Gastrocnemius medialis (tissue), 4 donors: ENCODE results near the gene ATP5F1D. TPM values are rescaled to one million over a fixed set of nuclear protein-coding genes. Genes with fewer than 3 reads are reported as not detected.

Source experiments
- ATAC-seq, 2 donors: fragments of 150-250 bp; one replicate each; pipeline ENCODE4 v1.9.1; 2016
- DNase-seq, 2 donors: peaks; one replicate each; pipeline ENCODE4 v3.0.0-alpha.2; 2019
- H3K27ac ChIP-seq, 4 donors: fragments of 200-600 bp; sonication (generic); 1 replicate in 1 of 4; 2 replicates in 3 of 4; pipeline ENCODE4 v1.5.1; 2016 to 2018; ENCODE audit warnings: mild to moderate bottlenecking in 2 of 4, moderate library complexity in 1 of 4
- H3K27me3 ChIP-seq, 3 donors: fragments of 200-600 bp; sonication (generic) in 2 of 3; 1 replicate in 1 of 3; 2 replicates in 2 of 3; pipeline versions ENCODE4 v1.5.1 to v1.6.0; 2016 to 2019; ENCODE audit warnings: mild to moderate bottlenecking in 1 of 3, moderate library complexity in 1 of 3
- H3K36me3 ChIP-seq, 2 donors: fragments of 200-600 bp; sonication (generic) in 1 of 2; one replicate each; pipeline ENCODE4 v1.5.1; 2017 to 2018
- H3K4me1 ChIP-seq, 2 donors: fragments of 200-600 bp; sonication (generic) in 1 of 2; one replicate each; pipeline ENCODE4 v1.5.1; 2016 to 2017; ENCODE audit warnings: mild to moderate bottlenecking in 2 of 2
- H3K4me3 ChIP-seq, 4 donors: fragments of 200-600 bp; sonication (generic) in 3 of 4; 1 replicate in 1 of 4; 2 replicates in 3 of 4; pipeline ENCODE4 v1.5.1; 2016 to 2019; ENCODE audit warnings: mild to moderate bottlenecking in 2 of 4
- H3K9me3 ChIP-seq, 3 donors: fragments of 200-600 bp; sonication (generic) in 2 of 3; 1 replicate in 1 of 3; 2 replicates in 2 of 3; pipeline ENCODE4 v1.5.1; 2016 to 2019
- POLR2A ChIP-seq, 2 donors: fragments of 450-650 bp; IDR thresholded peaks; one replicate each; pipeline ENCODE4 v1.6.1; 2017; ENCODE audit warnings: antibody characterized with exemption in 2 of 2, mild to moderate bottlenecking in 2 of 2, moderate library complexity in 2 of 2
- in situ Hi-C, 4 donors: fragments of 200-750 bp; cut with MboI; loops; one replicate each; pipeline versions ENCODE4 v1.15.0 to v1.8.0; 2017; ENCODE audit warnings: low sequenced_read_pairs in 4 of 4
- intact Hi-C: fragments of 100-400 bp; cut with DNase I; formaldehyde crosslinking; loops from one replicate; pipeline ENCODE4 v1.15.1; 2023; ENCODE audit warnings: low total_unique reads
- total RNA-seq, 4 donors: library from RNA; depleted of rRNA; stranded (reverse); fragments of >200 nt; gene quantifications; one replicate each; pipeline versions ENCODE4 v1.1.0 to v1.2.3, GENCODE V29; 2016
- TF ChIP-seq, protein P1 (sequence below), 5 experiments: fragments of 450-650 bp in 3 of 5; fragments of 200-600 bp in 2 of 5; sonication (generic) in 2 of 5; IDR thresholded peaks in 4 of 5; conservative IDR thresholded peaks in 1 of 5; 1 replicate in 4 of 5; 2 replicates in 1 of 5; pipeline ENCODE4 v1.5.1; 2016 to 2019; ENCODE audit warnings: antibody characterized with exemption in 5 of 5, mild to moderate bottlenecking in 3 of 5, moderate library complexity in 3 of 5

ATP5F1D gene
- total RNA-seq, 4 donors from 2014 or later, result 189 to 442 (median 273) TPM

DNA sequence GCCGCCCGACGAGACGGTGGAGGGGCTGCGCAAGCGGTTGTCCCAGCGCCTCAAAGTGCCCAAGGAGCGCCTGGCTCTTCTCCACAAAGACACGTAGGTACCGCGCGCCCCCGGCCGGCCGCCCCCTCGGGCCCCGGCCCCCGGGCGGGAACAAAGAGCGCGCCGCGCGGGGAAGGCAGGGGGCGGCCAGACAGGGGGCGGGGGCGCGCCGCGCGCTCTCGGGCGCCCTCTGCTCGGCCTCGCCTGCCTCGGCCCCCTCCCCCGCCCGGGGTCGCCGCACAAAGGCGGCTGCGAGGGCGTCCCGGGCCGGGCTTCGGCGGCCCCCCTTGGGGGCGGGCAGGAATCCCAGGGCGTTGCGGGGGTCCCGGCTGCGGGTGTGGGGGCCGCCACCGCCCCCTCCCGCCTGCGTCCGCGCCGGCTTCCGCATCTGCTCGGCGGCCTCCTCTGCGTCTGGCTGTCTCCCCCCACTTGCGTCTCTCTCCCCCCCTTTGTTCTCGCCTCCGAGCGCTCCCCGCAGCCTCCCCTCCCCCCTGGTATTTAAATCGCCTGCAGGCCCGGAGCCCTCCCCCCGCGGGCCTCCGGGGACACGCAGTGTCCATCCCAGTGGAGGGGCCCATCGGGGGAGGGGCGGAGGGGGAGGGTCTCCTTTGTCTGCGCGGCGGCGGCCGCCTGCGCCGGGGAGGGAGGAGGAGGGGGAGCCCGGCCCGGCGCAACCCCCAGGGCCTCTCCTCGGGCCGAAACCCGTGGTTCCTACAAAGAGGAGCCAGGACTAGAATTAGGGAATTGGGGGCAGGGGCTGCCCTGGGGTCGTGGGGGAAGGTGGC is 9.1 kb downstream of the ATP5F1D start:
- in situ Hi-C loops (no loop called here), intact Hi-C loops (no loop called here)
- Histone ChIP-seq H3K4me3 (peak overlapping the region; percentile 69 to 85 (median 84)), H3K4me1 (peaks cover 48 to 66% of the 10 kb centered on the region in 2 donors), H3K9me3 (no peaks in the 10 kb centered on the region), H3K27me3 (no peaks in the 10 kb centered on the region), H3K36me3 (peaks cover 0 to 29% of the 10 kb centered on the region in 2 donors), H3K27ac (peak overlapping the region; percentile 94 to 99 (median 96))
- no peak for ATAC-seq
- peak in 1 of 2 donors; percentile 59 for DNase-seq
- no peak for TF ChIP-seq POLR2A (IDR thresholded peaks at IDR 0.05)
- TF ChIP-seq, protein P1, sequence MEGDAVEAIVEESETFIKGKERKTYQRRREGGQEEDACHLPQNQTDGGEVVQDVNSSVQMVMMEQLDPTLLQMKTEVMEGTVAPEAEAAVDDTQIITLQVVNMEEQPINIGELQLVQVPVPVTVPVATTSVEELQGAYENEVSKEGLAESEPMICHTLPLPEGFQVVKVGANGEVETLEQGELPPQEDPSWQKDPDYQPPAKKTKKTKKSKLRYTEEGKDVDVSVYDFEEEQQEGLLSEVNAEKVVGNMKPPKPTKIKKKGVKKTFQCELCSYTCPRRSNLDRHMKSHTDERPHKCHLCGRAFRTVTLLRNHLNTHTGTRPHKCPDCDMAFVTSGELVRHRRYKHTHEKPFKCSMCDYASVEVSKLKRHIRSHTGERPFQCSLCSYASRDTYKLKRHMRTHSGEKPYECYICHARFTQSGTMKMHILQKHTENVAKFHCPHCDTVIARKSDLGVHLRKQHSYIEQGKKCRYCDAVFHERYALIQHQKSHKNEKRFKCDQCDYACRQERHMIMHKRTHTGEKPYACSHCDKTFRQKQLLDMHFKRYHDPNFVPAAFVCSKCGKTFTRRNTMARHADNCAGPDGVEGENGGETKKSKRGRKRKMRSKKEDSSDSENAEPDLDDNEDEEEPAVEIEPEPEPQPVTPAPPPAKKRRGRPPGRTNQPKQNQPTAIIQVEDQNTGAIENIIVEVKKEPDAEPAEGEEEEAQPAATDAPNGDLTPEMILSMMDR (IDR thresholded peaks at IDR 0.05 in 4 of 5, conservative IDR thresholded peaks at IDR 0.05 in 1 of 5), result no peak

DNA sequence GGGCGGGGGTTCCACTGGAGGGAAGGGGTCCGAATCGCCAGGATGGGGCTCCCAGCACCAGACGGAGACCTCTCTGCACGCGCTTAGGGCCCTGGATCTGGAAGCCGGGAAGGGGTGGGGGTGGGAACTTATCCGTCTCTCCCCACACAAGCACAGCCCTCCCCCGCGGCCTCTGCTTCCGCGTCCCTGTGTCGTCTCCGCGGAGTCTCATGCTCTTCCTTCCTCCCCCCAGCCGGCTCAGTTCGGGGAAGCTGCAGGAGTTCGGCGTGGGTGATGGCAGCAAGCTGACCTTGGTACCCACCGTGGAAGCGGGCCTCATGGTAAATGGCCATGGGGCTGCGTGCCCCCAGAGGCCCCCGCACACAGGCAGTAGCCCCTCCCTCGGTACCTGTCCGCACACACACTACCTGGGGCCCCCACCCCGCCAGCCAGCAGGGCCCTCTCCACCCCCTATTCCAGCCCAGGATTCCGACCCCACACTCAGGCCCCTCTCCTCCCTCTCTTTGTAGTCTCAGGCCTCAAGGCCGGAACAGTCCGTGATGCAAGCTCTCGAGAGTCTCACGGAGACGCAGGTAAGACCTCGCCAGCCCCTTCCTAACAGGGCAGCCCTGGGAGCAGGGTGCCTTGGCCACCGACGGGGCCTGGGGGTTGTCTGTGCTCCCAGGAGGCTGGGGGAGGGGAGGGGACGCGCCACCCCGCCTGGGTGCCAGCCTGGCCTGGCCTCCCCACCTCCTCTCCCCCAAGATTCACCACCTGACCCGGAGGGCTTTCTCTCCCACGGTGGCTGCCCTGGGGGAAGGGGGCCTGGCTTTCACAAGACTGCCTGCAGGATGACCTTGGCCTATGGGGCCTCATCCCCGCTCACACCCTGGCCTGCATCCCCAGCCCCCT is 10.0 kb downstream of the ATP5F1D start:
- H3K36me3 ChIP-seq, result peaks cover 0 to 38% of the 10 kb centered on the region in 2 donors
- H3K27ac ChIP-seq, result peak overlapping the region; percentile 94 to 99 (median 96)
- H3K4me3 ChIP-seq, result peak overlapping the region; percentile 69 to 85 (median 84)
- intact Hi-C loops, result no loop called here
- peaks cover 48 to 64% of the 10 kb centered on the region in 2 donors for H3K4me1 ChIP-seq
- TF ChIP-seq, protein P1 (IDR thresholded peaks at IDR 0.05 in 4 of 5, conservative IDR thresholded peaks at IDR 0.05 in 1 of 5), result no peak
- TF ChIP-seq POLR2A (IDR thresholded peaks at IDR 0.05), result peak in 1 of 2 donors; percentile 24
- in situ Hi-C loops, result no loop called here
- DNase-seq (peak; percentile 61 to 79), ATAC-seq (no peak)
- H3K9me3 ChIP-seq, result no peaks in the 10 kb centered on the region
- no peaks in the 10 kb centered on the region for H3K27me3 ChIP-seq

GRCh38 chr19:1252221-1252820 is 10.8 kb downstream of the ATP5F1D start:
- peak; percentile 1 to 11 for ATAC-seq
- peak overlapping the region; percentile 94 to 99 (median 96) for H3K27ac ChIP-seq
- in situ Hi-C loops (no loop called here), intact Hi-C loops (no loop called here)
- H3K4me1 ChIP-seq, result peaks cover 40 to 58% of the 10 kb centered on the region in 2 donors
- no peaks in the 10 kb centered on the region for H3K27me3 ChIP-seq
- peaks cover 0 to 46% of the 10 kb centered on the region in 2 donors for H3K36me3 ChIP-seq
- DNase-seq, result peak; percentile 80 to 93
- peak overlapping the region; percentile 69 to 85 (median 84) for H3K4me3 ChIP-seq
- TF ChIP-seq, protein P1 (IDR thresholded peaks at IDR 0.05 in 4 of 5, conservative IDR thresholded peaks at IDR 0.05 in 1 of 5), result no peak
- TF ChIP-seq POLR2A (IDR thresholded peaks at IDR 0.05), result peak in 1 of 2 donors; percentile 5
- H3K9me3 ChIP-seq, result no peaks in the 10 kb centered on the region

DNA sequence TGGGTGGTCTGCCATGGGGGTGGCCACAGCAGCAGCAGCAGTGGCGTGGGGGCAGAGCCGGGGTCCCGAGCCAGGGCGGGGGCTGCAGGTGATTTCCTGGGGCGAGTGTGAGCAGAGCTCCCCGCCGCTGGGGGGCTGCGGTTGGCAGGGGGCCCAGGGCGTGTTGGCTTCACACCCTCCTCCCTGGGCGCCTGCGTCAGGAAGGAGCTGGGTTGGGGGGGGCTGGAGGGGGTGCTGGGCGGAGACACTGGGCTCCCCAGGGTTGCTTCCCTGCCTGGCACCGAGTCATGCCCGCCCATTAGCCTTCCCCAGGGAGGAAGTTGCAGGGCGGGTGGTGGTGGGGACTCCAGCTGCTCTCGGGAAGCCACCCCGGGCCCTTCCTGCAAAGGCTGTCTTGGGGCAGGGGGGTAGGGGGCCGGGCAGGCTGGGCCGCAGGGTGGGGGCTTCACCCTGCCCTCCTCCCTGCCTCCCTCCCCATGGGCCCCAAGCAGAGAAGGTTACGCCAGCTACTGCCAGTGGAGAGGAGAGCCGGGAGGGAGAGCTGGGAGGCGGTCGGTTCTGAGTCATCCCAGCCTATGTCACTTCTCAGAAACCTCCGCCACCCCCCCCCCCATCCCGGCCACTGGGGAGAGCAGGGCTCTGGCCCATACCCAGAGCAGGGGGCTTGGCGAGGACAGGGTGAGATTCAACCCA is 11.4 kb downstream of the ATP5F1D start:
- peak; percentile 25 to 29 for ATAC-seq
- H3K4me1 ChIP-seq, result peaks cover 41 to 52% of the 10 kb centered on the region in 2 donors

More for the DNA sequence above, 11.4 kb downstream of the ATP5F1D start:
- no peaks in the 10 kb centered on the region for H3K27me3 ChIP-seq
- H3K27ac ChIP-seq, result peak overlapping the region; percentile 94 to 99 (median 96)
- H3K9me3 ChIP-seq, result no peaks in the 10 kb centered on the region
- peak in 1 of 2 donors; percentile 12 for TF ChIP-seq POLR2A (IDR thresholded peaks at IDR 0.05)
- TF ChIP-seq, protein P1 (IDR thresholded peaks at IDR 0.05 in 4 of 5, conservative IDR thresholded peaks at IDR 0.05 in 1 of 5), result peak in 2 of 5 experiments; percentile 24 to 26
- intact Hi-C loops (loop anchor here (1.0 kb wide), 1 partner anchor 13 kb away; no protein-coding TSS in a partner anchor), in situ Hi-C loops (no loop called here)
- H3K36me3 ChIP-seq, result peaks cover 0 to 52% of the 10 kb centered on the region in 2 donors
- peak; percentile 81 to 89 for DNase-seq
- H3K4me3 ChIP-seq, result peak overlapping the region; percentile 69 to 85 (median 84)
